GM21619 (cell line): ENCODE data around the gene NDUFAF8.

Source experiments
- ATAC-seq: cut with Tn5 transposase; IDR thresholded peaks from one replicate; pipeline ENCODE4 v1.9.1; 2021; ENCODE audit not compliant: unreplicated experiment

The NDUFAF8 gene

GRCh38 chr17:81238815-81239713, at the start of gene NDUFAF8, which contains the start of gene TEPSIN:
Gene NDUFAF8, plus strand, starts transcription at chr17:81239318. Its CDS starts 46 bp downstream, at chr17:81239364.
Gene TEPSIN, minus strand, starts transcription at chr17:81239055. Its CDS starts 22 bp downstream, at chr17:81239033.
- peak; percentile 86 for ATAC-seq

- no peak for ATAC-seq
These were observed 49.2 kb upstream of the NDUFAF8 start for GRCh38 chr17:81189670-81190530.

GRCh38 chr17:81190591-81190990, 48.5 kb upstream of the NDUFAF8 start:
- ATAC-seq: no peak

- no peak for ATAC-seq
These were observed 48.0 kb upstream of the NDUFAF8 start for GRCh38 chr17:81191116-81191515.

- no peak for ATAC-seq
These were observed 47.5 kb upstream of the NDUFAF8 start for GRCh38 chr17:81191646-81192045.

- no peak for ATAC-seq
These were observed 46.6 kb upstream of the NDUFAF8 start for GRCh38 chr17:81192386-81193050.

GRCh38 chr17:81193051-81193410, 46.1 kb upstream of the NDUFAF8 start:
- ATAC-seq: no peak

- no peak for ATAC-seq
These were observed 45.5 kb upstream of the NDUFAF8 start for GRCh38 chr17:81193470-81194224.

GRCh38 chr17:81194225-81194760, 44.8 kb upstream of the NDUFAF8 start:
- ATAC-seq: no peak

- no peak for ATAC-seq
These were observed 43.9 kb upstream of the NDUFAF8 start for GRCh38 chr17:81194941-81195901.

- no peak for ATAC-seq
These were observed 43.1 kb upstream of the NDUFAF8 start for GRCh38 chr17:81195941-81196495.

GRCh38 chr17:81196505-81197408, 42.4 kb upstream of the NDUFAF8 start:
- ATAC-seq: no peak

- no peak for ATAC-seq
These were observed 41.7 kb upstream of the NDUFAF8 start for GRCh38 chr17:81197409-81197795.

GRCh38 chr17:81197831-81198490, 41.2 kb upstream of the NDUFAF8 start:
- ATAC-seq: no peak

- ATAC-seq: no peak
These were observed 40.2 kb upstream of the NDUFAF8 start for GRCh38 chr17:81198826-81199481.

- ATAC-seq: no peak
These were observed 39.7 kb upstream of the NDUFAF8 start for GRCh38 chr17:81199482-81199830.

GRCh38 chr17:81200201-81200600, 38.9 kb upstream of the NDUFAF8 start:
- ATAC-seq: no peak
